Measurements from ENCODE around the gene PDE5A. TPM values are rescaled to one million over a fixed set of nuclear protein-coding genes. Genes with fewer than 3 reads are reported as not detected.

Gene PDE5A
- total RNA-seq, 1 experiment from 2014 or later, result 5.0 TPM

DNA sequence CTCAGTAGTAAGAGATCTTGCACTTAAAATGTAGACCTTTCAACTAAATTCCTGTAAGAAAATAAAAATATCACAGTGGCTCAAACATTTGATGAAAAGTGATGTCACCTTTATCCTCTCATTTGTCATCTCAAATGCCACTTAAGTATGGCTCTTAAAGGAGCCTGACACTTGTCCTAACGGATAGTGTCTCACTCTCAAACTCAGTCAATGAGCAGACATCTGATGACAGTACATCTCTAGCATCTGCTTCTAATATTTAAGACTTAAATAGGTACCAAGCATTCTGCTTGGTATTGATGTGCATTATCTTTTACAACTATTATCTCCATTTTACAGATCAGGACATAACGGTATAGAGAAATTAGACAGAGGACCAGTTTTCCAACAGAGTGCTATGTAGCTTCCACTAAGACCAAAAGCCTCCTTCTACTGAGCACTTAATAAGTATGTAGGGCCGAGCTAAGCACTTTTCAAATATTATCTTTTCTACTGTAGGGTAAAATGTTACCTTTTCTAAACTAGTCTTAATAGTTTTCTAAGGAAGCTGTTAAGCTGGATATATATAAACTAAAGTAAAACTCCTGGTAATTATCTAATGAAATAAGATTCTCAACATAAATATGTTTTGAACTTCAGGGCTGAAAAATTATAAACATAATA, 110.2 kb downstream of the PDE5A start:
- CTCF ChIA-PET, result no interaction called here
- no peak overlapping the region for H3K4me2 ChIP-seq (ENCODE audit: low read length)
- H3K36me3 ChIP-seq (ENCODE audit: control insufficient read depth in 1 of 2, insufficient read depth in 2 of 2, low read length in 2 of 2), result peaks cover 2 to 6% of the 10 kb centered on the region in 2 experiments; a peak in 2 of 4 replicates

More for the DNA sequence above, 110.2 kb downstream of the PDE5A start:
- Histone ChIP-seq H3K4me1 (ENCODE audit: control insufficient read depth in 1 of 2, insufficient read depth in 2 of 2, low read length in 2 of 2) (no peaks in the 10 kb centered on the region), H2AFZ (ENCODE audit: low read depth, low read length, poor library complexity, severe bottlenecking) (no peak overlapping the region), H3K27me3 (ENCODE audit: insufficient read depth, low read length) (no peaks in the 10 kb centered on the region), H3K79me2 (ENCODE audit: insufficient read depth, low read length) (no peaks in the 10 kb centered on the region), H3K9me2 (ENCODE audit: insufficient read depth) (no peaks in the 10 kb centered on the region), H3K9me3 (ENCODE audit: control insufficient read depth in 1 of 2, insufficient read depth in 1 of 2, low read depth in 1 of 2, low read length in 2 of 2) (no peaks in the 10 kb centered on the region), H3K4me3 (replicated peaks in 1 of 2; ENCODE audit: low read depth in 1 of 2, low read length in 2 of 2) (no peak overlapping the region), H3K27ac (ENCODE audit: low read depth, low read length) (no peak overlapping the region), H4K20me1 (ENCODE audit: insufficient read depth) (no peaks in the 10 kb centered on the region), H3K9ac (ENCODE audit: low read length) (no peak overlapping the region)
- POLR2A ChIA-PET, result no interaction called here
- ATAC-seq (no peak), DNase-seq (ENCODE audit: low read depth, low spot score) (no peak)
- no TSS peak for BruUV-seq (replicated peaks)
- RAD21 ChIA-PET (ENCODE audit: low non-redundant PET in 1 of 2, low total read pairs in 2 of 2, uncharacterized antibody in 2 of 2, unreplicated experiment in 2 of 2), result no interaction called here
- TF ChIP-seq SRF (IDR thresholded peaks at IDR 0.05; ENCODE audit: low read depth) (no peak), ZNF274 (IDR thresholded peaks at IDR 0.05; ENCODE audit: low read depth, low read length) (no peak), EZH2phosphoT487 (IDR thresholded peaks at IDR 0.05; ENCODE audit: borderline replicate concordance) (no peak), EGR1 (IDR thresholded peaks at IDR 0.05; ENCODE audit: low read depth) (no peak), POLR2AphosphoS5 (IDR thresholded peaks at IDR 0.05; ENCODE audit: low read depth, low read length) (no peak)
- TF ChIP-seq, protein P1, sequence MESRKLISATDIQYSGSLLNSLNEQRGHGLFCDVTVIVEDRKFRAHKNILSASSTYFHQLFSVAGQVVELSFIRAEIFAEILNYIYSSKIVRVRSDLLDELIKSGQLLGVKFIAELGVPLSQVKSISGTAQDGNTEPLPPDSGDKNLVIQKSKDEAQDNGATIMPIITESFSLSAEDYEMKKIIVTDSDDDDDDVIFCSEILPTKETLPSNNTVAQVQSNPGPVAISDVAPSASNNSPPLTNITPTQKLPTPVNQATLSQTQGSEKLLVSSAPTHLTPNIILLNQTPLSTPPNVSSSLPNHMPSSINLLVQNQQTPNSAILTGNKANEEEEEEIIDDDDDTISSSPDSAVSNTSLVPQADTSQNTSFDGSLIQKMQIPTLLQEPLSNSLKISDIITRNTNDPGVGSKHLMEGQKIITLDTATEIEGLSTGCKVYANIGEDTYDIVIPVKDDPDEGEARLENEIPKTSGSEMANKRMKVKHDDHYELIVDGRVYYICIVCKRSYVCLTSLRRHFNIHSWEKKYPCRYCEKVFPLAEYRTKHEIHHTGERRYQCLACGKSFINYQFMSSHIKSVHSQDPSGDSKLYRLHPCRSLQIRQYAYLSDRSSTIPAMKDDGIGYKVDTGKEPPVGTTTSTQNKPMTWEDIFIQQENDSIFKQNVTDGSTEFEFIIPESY (IDR thresholded peaks at IDR 0.05; ENCODE audit: extremely low read depth, insufficient replicate concordance, low read length), result no peak
- intact Hi-C loops (cut with micrococcal nuclease), result no loop called here
